Type B pancreatic cell (in vitro differentiated cells): ENCODE data around the gene TAPBPL. TPM values are rescaled to one million over a fixed set of nuclear protein-coding genes. Genes with fewer than 3 reads are reported as not detected.
A peak's percentile ranks its signal among the peaks of the same experiment; 100 is the strongest.

Experiments
- DNase-seq: peaks from one replicate; pipeline ENCODE4 v3.0.0; 2021; ENCODE audit warnings: mixed read lengths; ENCODE audit not compliant: unreplicated experiment; ENCODE audit errors: extremely low spot score
- H3K27ac Mint-ChIP-seq: 2 replicates; pipeline ENCODE4 v1.8.0; 2021; ENCODE audit warnings: mild to moderate bottlenecking, mixed read lengths
- H3K27me3 Mint-ChIP-seq: 2 replicates; pipeline ENCODE4 v1.8.0; 2021; ENCODE audit warnings: mixed read lengths
- H3K36me3 Mint-ChIP-seq: 2 replicates; pipeline ENCODE4 v1.8.0; 2021; ENCODE audit warnings: mixed read lengths
- H3K4me1 Mint-ChIP-seq: one replicate; pipeline ENCODE4 v1.8.0; 2021; ENCODE audit warnings: mixed read lengths; ENCODE audit not compliant: unreplicated experiment
- H3K4me3 Mint-ChIP-seq: 2 replicates; pipeline ENCODE4 v1.8.0; 2021; ENCODE audit warnings: mild to moderate bottlenecking, mixed read lengths
- H3K9me3 Mint-ChIP-seq: 2 replicates; pipeline ENCODE4 v1.8.0; 2021; ENCODE audit warnings: mixed read lengths
- total RNA-seq: library from RNA; stranded (reverse); gene quantifications from 2 replicates; pipeline ENCODE4 v1.2.1, GENCODE V29; 2021; ENCODE audit warnings: low replicate concordance
- TF ChIP-seq, protein P1 (sequence below): fragments of 200-600 bp; sonication (generic); conservative IDR thresholded peaks from 2 replicates; pipeline ENCODE4 v1.5.0; 2021; ENCODE audit warnings: antibody characterized with exemption, mild to moderate bottlenecking

TAPBPL gene
- total RNA-seq, 1 donor from 2014 or later: 12.4 TPM

- Mint-ChIP-seq H3K36me3 (no peaks in the 10 kb centered on the region), H3K27me3 (peaks cover 12% of the 10 kb centered on the region), H3K4me1 (no peaks in the 10 kb centered on the region), H3K9me3 (no peaks in the 10 kb centered on the region), H3K4me3 (no peak overlapping the region), H3K27ac (no peak overlapping the region)
- DNase-seq: no peak
- TF ChIP-seq, protein P1, sequence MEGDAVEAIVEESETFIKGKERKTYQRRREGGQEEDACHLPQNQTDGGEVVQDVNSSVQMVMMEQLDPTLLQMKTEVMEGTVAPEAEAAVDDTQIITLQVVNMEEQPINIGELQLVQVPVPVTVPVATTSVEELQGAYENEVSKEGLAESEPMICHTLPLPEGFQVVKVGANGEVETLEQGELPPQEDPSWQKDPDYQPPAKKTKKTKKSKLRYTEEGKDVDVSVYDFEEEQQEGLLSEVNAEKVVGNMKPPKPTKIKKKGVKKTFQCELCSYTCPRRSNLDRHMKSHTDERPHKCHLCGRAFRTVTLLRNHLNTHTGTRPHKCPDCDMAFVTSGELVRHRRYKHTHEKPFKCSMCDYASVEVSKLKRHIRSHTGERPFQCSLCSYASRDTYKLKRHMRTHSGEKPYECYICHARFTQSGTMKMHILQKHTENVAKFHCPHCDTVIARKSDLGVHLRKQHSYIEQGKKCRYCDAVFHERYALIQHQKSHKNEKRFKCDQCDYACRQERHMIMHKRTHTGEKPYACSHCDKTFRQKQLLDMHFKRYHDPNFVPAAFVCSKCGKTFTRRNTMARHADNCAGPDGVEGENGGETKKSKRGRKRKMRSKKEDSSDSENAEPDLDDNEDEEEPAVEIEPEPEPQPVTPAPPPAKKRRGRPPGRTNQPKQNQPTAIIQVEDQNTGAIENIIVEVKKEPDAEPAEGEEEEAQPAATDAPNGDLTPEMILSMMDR: no peak
Measured at GRCh38 chr12:6418796-6419195, 33.0 kb upstream of the TAPBPL start.

DNA sequence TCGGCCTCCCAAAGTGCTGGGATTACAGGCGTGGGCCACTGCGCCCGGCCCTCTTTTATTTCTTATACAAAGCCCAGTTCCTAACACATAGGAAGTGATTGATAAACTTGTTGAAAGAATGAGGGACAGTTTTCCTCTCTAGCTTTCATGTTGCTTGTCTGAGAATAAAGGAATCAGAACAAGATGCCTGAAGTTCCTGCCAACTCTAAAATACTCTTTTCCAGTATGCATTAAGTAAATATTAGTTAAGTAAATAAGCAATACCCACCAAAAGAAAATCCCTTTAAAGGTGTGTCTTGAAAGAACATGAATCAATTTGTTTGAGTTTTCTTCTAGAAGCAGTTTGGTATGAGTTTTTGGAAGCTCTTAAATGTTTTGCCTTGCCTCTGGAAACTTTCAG is 31.5 kb upstream of the TAPBPL start:
- Mint-ChIP-seq H3K4me3 (no peak overlapping the region), H3K4me1 (no peaks in the 10 kb centered on the region), H3K27ac (no peak overlapping the region), H3K9me3 (no peaks in the 10 kb centered on the region), H3K27me3 (peaks cover 12% of the 10 kb centered on the region), H3K36me3 (no peaks in the 10 kb centered on the region)
- DNase-seq: no peak
- TF ChIP-seq, protein P1: no peak

DNA sequence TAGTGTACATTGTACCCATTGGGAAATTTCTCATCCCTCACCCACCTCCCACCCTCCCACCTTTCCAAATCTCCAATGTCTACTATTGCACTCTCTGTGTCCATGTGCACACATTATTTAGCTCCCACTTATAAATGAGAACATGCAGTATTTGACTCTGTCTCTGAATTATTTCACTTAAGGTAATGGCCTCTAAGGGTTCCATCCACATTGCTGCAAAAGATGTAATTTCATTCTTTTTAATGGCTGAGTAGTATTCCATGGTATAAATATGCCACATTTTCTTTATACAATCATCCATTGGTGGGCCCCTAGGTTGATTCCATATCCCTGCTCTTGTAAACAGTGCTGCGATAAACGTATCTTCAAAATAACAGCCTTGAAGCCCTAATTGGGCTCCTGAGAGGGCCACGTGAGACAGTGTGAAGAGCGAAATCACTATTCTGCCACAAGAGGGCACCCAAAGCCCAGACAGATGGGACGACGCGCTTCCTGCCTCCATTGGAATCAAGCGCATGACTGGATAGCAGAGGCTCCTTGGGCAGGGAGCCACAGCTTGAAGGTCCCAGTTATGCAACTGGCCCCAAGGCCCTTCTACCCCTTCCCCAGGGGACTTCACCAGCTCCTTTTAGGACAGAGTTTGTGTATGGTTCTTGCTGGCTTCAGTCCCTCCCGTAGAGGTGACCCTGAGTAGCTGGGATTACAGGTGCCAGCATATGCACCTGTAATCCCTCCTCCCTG is 28.4 kb upstream of the TAPBPL start:
- Mint-ChIP-seq H3K27me3 (peaks cover 6% of the 10 kb centered on the region), H3K36me3 (no peaks in the 10 kb centered on the region), H3K27ac (peak overlapping the region; percentile 30), H3K4me1 (no peaks in the 10 kb centered on the region), H3K9me3 (no peaks in the 10 kb centered on the region), H3K4me3 (no peak overlapping the region)
- no peak for DNase-seq
- TF ChIP-seq, protein P1: peak; percentile 87

GRCh38 chr12:6424008-6424347 is 27.9 kb upstream of the TAPBPL start:
- peak overlapping the region; percentile 30 for H3K27ac Mint-ChIP-seq
- no peak overlapping the region for H3K4me3 Mint-ChIP-seq
- no peak for DNase-seq
- no peaks in the 10 kb centered on the region for H3K36me3 Mint-ChIP-seq
- peaks cover 6% of the 10 kb centered on the region for H3K27me3 Mint-ChIP-seq
- TF ChIP-seq, protein P1: no peak
- H3K4me1 Mint-ChIP-seq: no peaks in the 10 kb centered on the region
- no peaks in the 10 kb centered on the region for H3K9me3 Mint-ChIP-seq

GRCh38 chr12:6424866-6425265 is 27.0 kb upstream of the TAPBPL start:
- H3K36me3 Mint-ChIP-seq: no peaks in the 10 kb centered on the region

More at GRCh38 chr12:6424866-6425265, 27.0 kb upstream of the TAPBPL start:
- Mint-ChIP-seq H3K4me3 (no peak overlapping the region), H3K4me1 (no peaks in the 10 kb centered on the region), H3K9me3 (no peaks in the 10 kb centered on the region), H3K27ac (no peak overlapping the region), H3K27me3 (peaks cover 6% of the 10 kb centered on the region)
- DNase-seq: peak; percentile 47
- TF ChIP-seq, protein P1: no peak
